PC-9 (cell line): ENCODE measurements around the gene GAB2.

Experiments
- EZH2 ChIP-seq: fragments of 200-600 bp; sonication (generic); IDR thresholded peaks from 2 replicates; pipeline ENCODE4 v1.8.0; 2017; ENCODE audit warnings: antibody characterized with exemption, low read depth
- TF ChIP-seq, protein P1 (sequence below): fragments of 200-600 bp; sonication (generic); conservative IDR thresholded peaks from 2 replicates; pipeline ENCODE4 v1.6.1; 2017; ENCODE audit warnings: mixed run types, antibody characterized with exemption, mild to moderate bottlenecking, moderate library complexity

DNA sequence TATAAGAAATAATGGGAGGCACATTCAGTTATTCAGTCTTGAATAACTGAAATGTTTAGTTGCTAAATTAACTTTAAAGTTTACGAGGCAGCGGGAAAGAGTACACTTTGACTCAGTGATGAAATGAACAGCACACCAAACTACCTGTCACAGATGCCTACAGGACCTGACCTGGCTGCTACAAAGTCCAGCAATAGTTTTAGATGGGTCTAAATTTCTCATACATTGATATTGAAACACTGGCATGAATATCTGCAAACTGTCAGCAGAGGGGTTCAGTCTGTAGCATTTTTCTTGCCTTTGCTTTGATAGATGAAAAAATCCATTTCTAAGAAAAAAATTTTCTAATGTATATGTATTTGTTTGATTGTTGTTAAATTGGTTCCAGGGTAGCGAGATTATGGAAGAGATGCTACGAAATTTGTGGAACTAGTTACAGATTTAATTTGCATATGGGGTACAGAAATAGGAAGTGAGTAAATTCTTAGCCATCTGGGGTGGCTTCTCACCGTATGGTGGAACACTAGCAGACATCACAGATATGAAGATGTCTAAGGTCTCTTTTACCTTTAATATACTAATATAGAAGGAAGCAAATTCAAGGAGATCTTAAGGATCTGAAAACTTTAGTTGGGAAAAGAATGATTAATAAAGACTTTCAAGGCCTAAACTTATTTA lies 20.8 kb upstream of the GAB2 start:
- TF ChIP-seq, protein P1, sequence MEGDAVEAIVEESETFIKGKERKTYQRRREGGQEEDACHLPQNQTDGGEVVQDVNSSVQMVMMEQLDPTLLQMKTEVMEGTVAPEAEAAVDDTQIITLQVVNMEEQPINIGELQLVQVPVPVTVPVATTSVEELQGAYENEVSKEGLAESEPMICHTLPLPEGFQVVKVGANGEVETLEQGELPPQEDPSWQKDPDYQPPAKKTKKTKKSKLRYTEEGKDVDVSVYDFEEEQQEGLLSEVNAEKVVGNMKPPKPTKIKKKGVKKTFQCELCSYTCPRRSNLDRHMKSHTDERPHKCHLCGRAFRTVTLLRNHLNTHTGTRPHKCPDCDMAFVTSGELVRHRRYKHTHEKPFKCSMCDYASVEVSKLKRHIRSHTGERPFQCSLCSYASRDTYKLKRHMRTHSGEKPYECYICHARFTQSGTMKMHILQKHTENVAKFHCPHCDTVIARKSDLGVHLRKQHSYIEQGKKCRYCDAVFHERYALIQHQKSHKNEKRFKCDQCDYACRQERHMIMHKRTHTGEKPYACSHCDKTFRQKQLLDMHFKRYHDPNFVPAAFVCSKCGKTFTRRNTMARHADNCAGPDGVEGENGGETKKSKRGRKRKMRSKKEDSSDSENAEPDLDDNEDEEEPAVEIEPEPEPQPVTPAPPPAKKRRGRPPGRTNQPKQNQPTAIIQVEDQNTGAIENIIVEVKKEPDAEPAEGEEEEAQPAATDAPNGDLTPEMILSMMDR, result no peak
- TF ChIP-seq EZH2, result no peak
